SK-N-MC (cell line): ENCODE results near the gene RALGAPA2.

Source experiments
- DNase-seq: peaks from one replicate; pipeline ENCODE4 v3.0.0-alpha.2; 2011; ENCODE audit warnings: low read depth, low spot score
- H3K27ac ChIP-seq: fragments of 200-600 bp; sonication (generic); 2 replicates; pipeline ENCODE4 v1.5.1; 2016; ENCODE audit warnings: mixed run types
- H3K36me3 ChIP-seq: fragments of 200-600 bp; sonication (generic); 2 replicates; pipeline ENCODE4 v1.6.1; 2017; ENCODE audit warnings: antibody characterized with exemption, low read length, mixed read lengths; ENCODE audit not compliant: insufficient read depth
- H3K4me3 ChIP-seq: fragments of 200-600 bp; sonication (generic); 2 replicates; pipeline ENCODE4 v1.5.1; 2016
- H3K9ac ChIP-seq: fragments of 200-600 bp; sonication (generic); 2 replicates; pipeline ENCODE4 v1.8.0; 2017; ENCODE audit warnings: mixed run types, mixed read lengths; ENCODE audit not compliant: insufficient read length
- H3K9me3 ChIP-seq: fragments of 200-600 bp; sonication (generic); 2 replicates; pipeline ENCODE4 v1.6.1; 2017; ENCODE audit warnings: low read depth, mild to moderate bottlenecking, antibody characterized with exemption, low read length, moderate library complexity, mixed read lengths
- EZH2 ChIP-seq: fragments of 200-600 bp; sonication (generic); IDR thresholded peaks from one replicate; pipeline ENCODE4 v1.6.1; 2017; ENCODE audit warnings: antibody characterized with exemption
- FOXP2 ChIP-seq: optimal IDR thresholded peaks from 2 replicates; pipeline ENCODE3; 2011; ENCODE audit warnings: mild to moderate bottlenecking, moderate library complexity; ENCODE audit not compliant: insufficient read depth; ENCODE audit errors: extremely low read length, control extremely low read depth
- POLR2AphosphoS5 ChIP-seq: IDR thresholded peaks from 2 replicates; pipeline ENCODE4 v1.6.1; 2012; ENCODE audit warnings: mild to moderate bottlenecking, low read depth, low read length, borderline replicate concordance

Gene RALGAPA2

GRCh38 chr20:20744170-20744725 lies 31.8 kb upstream of the RALGAPA2 start:
- no peaks in the 10 kb centered on the region for H3K36me3 ChIP-seq
- no peaks in the 10 kb centered on the region for H3K9me3 ChIP-seq
- no peak; the same call in 1 of the 2 replicates for TF ChIP-seq POLR2AphosphoS5
- H3K27ac ChIP-seq = peak overlapping the region; percentile 75
- no peak for DNase-seq
- H3K9ac ChIP-seq = no peak overlapping the region
- peak overlapping the region; percentile 67 for H3K4me3 ChIP-seq

- Histone ChIP-seq H3K9ac (peak overlapping the region; percentile 41), H3K4me3 (peak overlapping the region; percentile 67), H3K9me3 (no peaks in the 10 kb centered on the region), H3K36me3 (no peaks in the 10 kb centered on the region), H3K27ac (peak overlapping the region; percentile 75)
- TF ChIP-seq POLR2AphosphoS5 (peak; percentile 58; the same call in 1 of the 2 replicates), EZH2 (no peak)
- DNase-seq = peak; percentile 32
These were observed 31.2 kb upstream of the RALGAPA2 start for GRCh38 chr20:20743511-20744169.

DNA sequence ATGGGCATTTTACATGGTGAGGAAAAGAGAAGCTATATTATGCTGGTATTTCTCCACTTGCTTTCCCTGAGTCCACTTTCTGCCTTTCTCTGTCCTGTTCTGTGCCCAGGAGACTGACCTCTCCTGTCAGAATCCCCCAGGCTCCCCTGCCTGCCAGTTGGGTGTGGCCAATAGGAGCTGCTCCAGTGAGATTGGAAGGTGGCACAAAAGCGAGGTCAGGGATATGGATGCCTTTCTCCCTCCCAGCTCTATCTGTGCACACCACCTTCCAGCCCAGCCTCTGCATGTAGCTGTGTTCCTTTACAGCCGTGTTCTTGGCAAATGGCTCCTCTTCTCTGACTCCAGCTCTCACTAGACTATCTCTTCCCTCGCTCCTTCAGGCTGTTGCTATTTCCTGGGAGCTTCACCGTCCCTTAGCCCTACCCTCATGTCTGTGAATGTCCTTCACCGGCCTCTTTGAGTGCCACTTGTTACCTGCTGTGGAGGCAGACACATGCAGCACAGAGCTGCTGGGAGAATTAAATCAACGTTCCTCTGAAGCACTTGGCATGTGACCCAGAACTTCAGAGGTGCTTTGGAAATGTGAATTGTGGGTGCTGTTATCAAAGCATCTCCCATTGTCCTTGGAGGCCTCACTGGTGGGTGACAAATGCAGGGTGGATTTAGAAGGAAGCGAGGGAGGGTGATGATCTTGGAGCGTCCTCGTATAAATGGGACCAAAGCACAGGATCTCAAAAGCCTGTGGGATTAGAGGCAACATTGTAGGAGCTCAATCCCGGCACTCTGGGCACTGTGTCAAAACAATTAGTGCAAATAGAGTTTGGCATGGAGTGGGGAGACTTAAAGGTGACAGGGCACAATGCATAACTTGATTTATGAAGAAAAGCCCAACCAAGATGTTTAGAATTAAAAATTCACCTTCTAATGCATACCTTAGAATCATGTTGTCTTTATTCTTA lies 28.9 kb upstream of the RALGAPA2 start:
- Histone ChIP-seq H3K9me3 (no peaks in the 10 kb centered on the region), H3K27ac (no peak overlapping the region), H3K4me3 (no peak overlapping the region), H3K9ac (no peak overlapping the region), H3K36me3 (no peaks in the 10 kb centered on the region)
- no peak for DNase-seq
- no peak for TF ChIP-seq POLR2AphosphoS5
- no peak for TF ChIP-seq EZH2

- Histone ChIP-seq H3K36me3 (no peaks in the 10 kb centered on the region), H3K9me3 (no peaks in the 10 kb centered on the region), H3K9ac (no peak overlapping the region), H3K27ac (no peak overlapping the region), H3K4me3 (no peak overlapping the region)
- no peak for DNase-seq
- TF ChIP-seq POLR2AphosphoS5 (no peak), EZH2 (no peak), FOXP2 (no peak)
These were observed 28.1 kb upstream of the RALGAPA2 start for GRCh38 chr20:20740541-20740940.

DNA sequence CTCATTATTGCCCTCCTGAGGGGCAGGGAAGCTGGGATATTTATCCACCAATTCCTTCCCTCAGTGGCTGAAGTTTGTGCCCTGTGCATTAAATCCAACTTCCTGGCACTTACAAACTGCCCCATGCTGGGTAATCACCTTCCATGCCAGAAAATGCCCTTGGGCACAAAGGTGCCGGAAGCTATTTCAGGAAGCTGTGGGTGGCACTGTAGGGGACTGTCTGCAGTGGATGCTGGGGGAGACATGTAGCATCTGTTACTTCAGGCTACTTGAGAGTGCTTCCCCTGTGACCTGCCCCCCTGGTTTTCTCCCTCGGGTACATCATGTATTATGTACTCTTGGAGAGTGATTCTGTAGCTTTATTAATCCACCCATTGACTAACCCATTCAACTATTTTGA lies 24.7 kb upstream of the RALGAPA2 start:
- Histone ChIP-seq H3K27ac (no peak overlapping the region), H3K4me3 (0 out of 2 replicates have a peak overlapping the region, but pooled peaks have one; percentile 11), H3K9me3 (no peaks in the 10 kb centered on the region), H3K9ac (no peak overlapping the region), H3K36me3 (no peaks in the 10 kb centered on the region)
- peak; percentile 88 for DNase-seq
- TF ChIP-seq POLR2AphosphoS5 (peak; percentile 75; the same call in 1 of the 2 replicates), FOXP2 (no peak), EZH2 (no peak)

DNA sequence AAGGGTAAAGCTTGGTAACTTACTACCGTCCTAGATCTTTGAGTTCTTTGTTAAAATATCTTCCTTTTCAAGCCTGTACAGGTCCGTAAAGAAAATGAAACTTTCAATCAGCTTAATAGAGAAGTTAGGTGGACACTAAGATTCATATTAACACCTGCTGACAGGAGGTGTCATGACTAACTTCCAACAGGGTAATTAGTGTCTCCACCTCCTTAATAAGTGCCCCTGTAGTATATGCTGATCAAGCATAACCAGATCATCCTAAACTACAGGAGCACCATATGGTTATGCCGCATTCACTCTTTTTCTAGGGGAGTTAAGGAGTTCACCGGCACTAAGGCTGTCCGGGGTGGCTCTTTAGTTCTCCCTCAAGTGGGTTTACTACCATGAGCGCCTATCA lies 23.9 kb upstream of the RALGAPA2 start:
- Histone ChIP-seq H3K9me3 (no peaks in the 10 kb centered on the region), H3K36me3 (no peaks in the 10 kb centered on the region), H3K27ac (no peak overlapping the region), H3K9ac (no peak overlapping the region), H3K4me3 (no peak overlapping the region)
- TF ChIP-seq POLR2AphosphoS5 = no peak
- DNase-seq = no peak

DNA sequence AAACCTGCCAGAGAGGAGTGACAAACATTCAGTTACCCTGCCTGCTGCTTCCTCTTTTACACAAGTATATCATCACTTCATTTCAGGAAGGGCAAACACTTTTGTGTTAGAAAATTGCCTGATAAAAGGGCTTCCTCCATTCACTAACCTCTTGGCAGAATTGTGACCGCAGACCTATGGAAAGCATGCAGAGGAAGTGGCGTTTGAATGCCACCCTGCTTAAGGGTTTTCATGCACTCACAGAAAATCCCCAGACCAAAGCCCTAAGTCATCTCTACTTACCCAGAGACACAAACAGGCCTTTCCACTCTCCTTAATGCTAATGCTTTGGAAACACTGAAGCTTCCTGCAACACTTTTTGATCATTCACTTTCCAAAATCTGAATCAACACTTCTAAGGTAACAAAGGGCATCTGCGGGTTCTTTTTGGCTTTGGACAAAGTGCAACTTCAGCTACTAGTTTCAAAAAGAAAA lies 22.1 kb upstream of the RALGAPA2 start:
- H3K27ac ChIP-seq = peak overlapping the region; percentile 44; the same call in 1 of the 2 replicates
- TF ChIP-seq EZH2 (no peak), POLR2AphosphoS5 (no peak), FOXP2 (no peak)
- no peak overlapping the region for H3K4me3 ChIP-seq
- H3K36me3 ChIP-seq = no peaks in the 10 kb centered on the region
- DNase-seq = no peak
- no peak overlapping the region for H3K9ac ChIP-seq
- H3K9me3 ChIP-seq = no peaks in the 10 kb centered on the region

- Histone ChIP-seq H3K9ac (no peak overlapping the region), H3K36me3 (no peaks in the 10 kb centered on the region), H3K27ac (no peak overlapping the region), H3K9me3 (no peaks in the 10 kb centered on the region), H3K4me3 (no peak overlapping the region)
- TF ChIP-seq FOXP2 = no peak
- TF ChIP-seq EZH2 = no peak
- TF ChIP-seq POLR2AphosphoS5 = no peak
- DNase-seq = no peak
These were observed 21.5 kb upstream of the RALGAPA2 start for GRCh38 chr20:20733943-20734342.
